ENCODE results near the gene USP47. TPM values are rescaled to one million over a fixed set of nuclear protein-coding genes. Genes with fewer than 3 reads are reported as not detected.

Gene USP47
- total RNA-seq, 1 experiment from 2014 or later, result 37.5 TPM

DNA sequence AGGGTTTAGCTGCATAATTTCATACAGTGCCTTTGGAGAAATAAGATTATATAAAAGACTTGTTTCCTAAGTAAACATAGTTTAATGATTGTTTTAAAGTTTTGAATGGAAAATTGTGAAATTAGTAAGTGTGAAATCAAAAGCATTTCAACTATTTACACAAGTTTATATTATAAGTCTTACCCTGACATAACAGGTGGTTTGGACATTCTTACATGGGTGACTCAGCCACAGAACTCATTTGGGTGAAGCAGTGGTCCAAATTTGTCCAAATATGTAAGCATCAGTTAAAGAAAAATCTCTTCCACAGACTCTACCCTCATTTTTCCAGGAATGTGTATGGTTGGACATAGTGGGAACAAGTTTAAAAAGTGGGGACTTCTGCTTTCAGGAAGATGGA lies 68.0 kb downstream of the USP47 start:
- Mint-ChIP-seq H3K36me3 (ENCODE audit: insufficient read depth, unreplicated experiment) (no peaks in the 10 kb centered on the region), H3K27me3 (ENCODE audit: unreplicated experiment) (no peaks in the 10 kb centered on the region), H3K9me3 (ENCODE audit: low read depth, unreplicated experiment) (no peaks in the 10 kb centered on the region), H3K4me1 (ENCODE audit: low read depth, unreplicated experiment) (no peaks in the 10 kb centered on the region), H3K4me3 (ENCODE audit: low read depth, unreplicated experiment) (no peak overlapping the region), H3K27ac (ENCODE audit: unreplicated experiment) (no peak overlapping the region)
- no peak for DNase-seq
- CTCF ChIA-PET, result no interaction called here
- no TSS peak for BruUV-seq (replicated peaks)
- intact Hi-C loops (cut with micrococcal nuclease; ENCODE audit: unreplicated experiment), result loop anchor here (5.0 kb wide), 1 partner anchor 33 kb away; no protein-coding TSS in a partner anchor
- TF ChIP-seq, protein P1, sequence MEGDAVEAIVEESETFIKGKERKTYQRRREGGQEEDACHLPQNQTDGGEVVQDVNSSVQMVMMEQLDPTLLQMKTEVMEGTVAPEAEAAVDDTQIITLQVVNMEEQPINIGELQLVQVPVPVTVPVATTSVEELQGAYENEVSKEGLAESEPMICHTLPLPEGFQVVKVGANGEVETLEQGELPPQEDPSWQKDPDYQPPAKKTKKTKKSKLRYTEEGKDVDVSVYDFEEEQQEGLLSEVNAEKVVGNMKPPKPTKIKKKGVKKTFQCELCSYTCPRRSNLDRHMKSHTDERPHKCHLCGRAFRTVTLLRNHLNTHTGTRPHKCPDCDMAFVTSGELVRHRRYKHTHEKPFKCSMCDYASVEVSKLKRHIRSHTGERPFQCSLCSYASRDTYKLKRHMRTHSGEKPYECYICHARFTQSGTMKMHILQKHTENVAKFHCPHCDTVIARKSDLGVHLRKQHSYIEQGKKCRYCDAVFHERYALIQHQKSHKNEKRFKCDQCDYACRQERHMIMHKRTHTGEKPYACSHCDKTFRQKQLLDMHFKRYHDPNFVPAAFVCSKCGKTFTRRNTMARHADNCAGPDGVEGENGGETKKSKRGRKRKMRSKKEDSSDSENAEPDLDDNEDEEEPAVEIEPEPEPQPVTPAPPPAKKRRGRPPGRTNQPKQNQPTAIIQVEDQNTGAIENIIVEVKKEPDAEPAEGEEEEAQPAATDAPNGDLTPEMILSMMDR (IDR thresholded peaks at IDR 0.05; ENCODE audit: unreplicated experiment), result no peak

DNA sequence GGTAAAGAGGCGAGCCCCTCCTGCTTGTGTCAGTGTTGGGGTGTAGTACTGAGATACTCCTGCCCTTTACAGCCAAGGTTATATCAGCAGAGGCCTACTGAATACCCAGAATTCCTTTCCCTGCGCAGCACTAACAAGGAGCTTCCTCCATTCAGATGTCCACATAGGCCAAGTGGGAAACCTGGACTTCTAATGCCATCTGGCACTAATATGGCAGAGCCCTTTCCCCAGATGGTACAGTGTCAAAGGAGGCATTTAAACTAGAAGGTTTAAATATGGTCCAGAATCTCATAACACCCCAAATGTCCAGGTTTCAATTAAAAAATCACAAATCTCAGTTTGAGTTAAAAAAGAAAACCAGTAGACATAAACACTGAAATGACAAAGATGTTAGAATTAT lies 68.8 kb downstream of the USP47 start:
- no peaks in the 10 kb centered on the region for H3K27me3 Mint-ChIP-seq (ENCODE audit: unreplicated experiment)
- BruUV-seq (replicated peaks), result no TSS peak
- intact Hi-C loops (cut with micrococcal nuclease; ENCODE audit: unreplicated experiment), result no loop called here

GRCh38 chr11:11913395-11913794 lies 71.6 kb downstream of the USP47 start:
- TF ChIP-seq, protein P1 (IDR thresholded peaks at IDR 0.05; ENCODE audit: unreplicated experiment), result no peak
- H3K27me3 Mint-ChIP-seq (ENCODE audit: unreplicated experiment), result no peaks in the 10 kb centered on the region
- H3K4me3 Mint-ChIP-seq (ENCODE audit: low read depth, unreplicated experiment), result no peak overlapping the region
- BruUV-seq (replicated peaks), result no TSS peak
- H3K4me1 Mint-ChIP-seq (ENCODE audit: low read depth, unreplicated experiment), result peaks cover 12% of the 10 kb centered on the region
- no peak for DNase-seq
- no peaks in the 10 kb centered on the region for H3K9me3 Mint-ChIP-seq (ENCODE audit: low read depth, unreplicated experiment)
- peaks cover 10% of the 10 kb centered on the region for H3K36me3 Mint-ChIP-seq (ENCODE audit: insufficient read depth, unreplicated experiment)
- intact Hi-C loops (cut with micrococcal nuclease; ENCODE audit: unreplicated experiment), result no loop called here
- H3K27ac Mint-ChIP-seq (ENCODE audit: unreplicated experiment), result no peak overlapping the region
- CTCF ChIA-PET, result no interaction called here

More for the DNA sequence above, 68.8 kb downstream of the USP47 start:
- Mint-ChIP-seq H3K9me3 (ENCODE audit: low read depth, unreplicated experiment) (no peaks in the 10 kb centered on the region), H3K4me1 (ENCODE audit: low read depth, unreplicated experiment) (no peaks in the 10 kb centered on the region), H3K4me3 (ENCODE audit: low read depth, unreplicated experiment) (no peak overlapping the region), H3K27ac (ENCODE audit: unreplicated experiment) (no peak overlapping the region), H3K36me3 (ENCODE audit: insufficient read depth, unreplicated experiment) (no peaks in the 10 kb centered on the region)
- no peak for DNase-seq
- TF ChIP-seq, protein P1 (IDR thresholded peaks at IDR 0.05; ENCODE audit: unreplicated experiment), result no peak
- CTCF ChIA-PET, result interaction anchor here (0.6 kb wide), 1 partner anchor 39 kb away, joined by 4 read pairs; no protein-coding TSS in a partner anchor

- DNase-seq, result no peak
- CTCF ChIA-PET, result no interaction called here
These were observed 73.9 kb downstream of the USP47 start for GRCh38 chr11:11915625-11916024.

More at GRCh38 chr11:11915625-11916024, 73.9 kb downstream of the USP47 start:
- H3K9me3 Mint-ChIP-seq (ENCODE audit: low read depth, unreplicated experiment), result no peaks in the 10 kb centered on the region
- H3K4me3 Mint-ChIP-seq (ENCODE audit: low read depth, unreplicated experiment), result no peak overlapping the region
- H3K4me1 Mint-ChIP-seq (ENCODE audit: low read depth, unreplicated experiment), result peaks cover 12% of the 10 kb centered on the region
- H3K27me3 Mint-ChIP-seq (ENCODE audit: unreplicated experiment), result no peaks in the 10 kb centered on the region
- no peak overlapping the region for H3K27ac Mint-ChIP-seq (ENCODE audit: unreplicated experiment)
- peaks cover 10% of the 10 kb centered on the region for H3K36me3 Mint-ChIP-seq (ENCODE audit: insufficient read depth, unreplicated experiment)
- BruUV-seq (replicated peaks), result no TSS peak
- intact Hi-C loops (cut with micrococcal nuclease; ENCODE audit: unreplicated experiment), result no loop called here
- TF ChIP-seq, protein P1 (IDR thresholded peaks at IDR 0.05; ENCODE audit: unreplicated experiment), result no peak

Data from Calu3 (cell line).